Measurements from ENCODE around the gene NEDD4. TPM values are rescaled to one million over a fixed set of nuclear protein-coding genes. Genes with fewer than 3 reads are reported as not detected.

The NEDD4 gene
- polyA plus RNA-seq, 1 donor (not counting 4 experiments of a cell fraction or from before 2014, with no cell fraction given): 24.3 TPM

- Histone ChIP-seq H3K79me2 (ENCODE audit: control insufficient read depth, insufficient read depth, low read length) (peaks cover 32% of the 10 kb centered on the region), H3K9ac (ENCODE audit: control insufficient read depth, extremely low read depth, insufficient read depth, low read length) (no peak overlapping the region), H3K27ac (ENCODE audit: control insufficient read depth, insufficient read depth, low read length) (no peak overlapping the region)
Measured at GRCh38 chr15:55965091-55965490, 28.3 kb downstream of the NEDD4 start.

GRCh38 chr15:55960946-55961345 is 32.5 kb downstream of the NEDD4 start:
- no peak for TF ChIP-seq EZH2 (IDR thresholded peaks at IDR 0.05; ENCODE audit: low read length)
- Histone ChIP-seq H3K9me3 (ENCODE audit: control insufficient read depth, low read depth, low read length) (no peaks in the 10 kb centered on the region), H3K4me3 (ENCODE audit: control insufficient read depth in 2 of 3, extremely low read depth in 1 of 3, insufficient read depth in 2 of 3, low read depth in 1 of 3, low read length in 3 of 3) (no peak overlapping the region), H3K9ac (ENCODE audit: control insufficient read depth, extremely low read depth, insufficient read depth, low read length) (no peak overlapping the region), H3K4me2 (ENCODE audit: control insufficient read depth, extremely low read depth, insufficient read depth, low read depth, low read length) (no peak overlapping the region), H3K4me1 (ENCODE audit: control insufficient read depth, extremely low read depth, insufficient read depth, low read length) (peaks cover 4% of the 10 kb centered on the region), H4K20me1 (ENCODE audit: control insufficient read depth, extremely low read depth, insufficient read depth, low read length) (no peaks in the 10 kb centered on the region), H3K27ac (ENCODE audit: control insufficient read depth, insufficient read depth, low read length) (no peak overlapping the region), H3K36me3 (ENCODE audit: control insufficient read depth in 2 of 2, extremely low read depth in 1 of 2, insufficient read depth in 2 of 2, low read length in 2 of 2) (peaks cover 4 to 9% of the 10 kb centered on the region in 2 experiments), H3K9me1 (ENCODE audit: control insufficient read depth, extremely low read depth, insufficient read depth, low read length) (peaks cover 2% of the 10 kb centered on the region), H3K79me2 (ENCODE audit: control insufficient read depth, insufficient read depth, low read length) (peaks cover 6% of the 10 kb centered on the region), H3K27me3 (ENCODE audit: control insufficient read depth, extremely low read depth, insufficient read depth, low read length) (no peaks in the 10 kb centered on the region), H2AFZ (ENCODE audit: control insufficient read depth, low read length) (no peak overlapping the region)
- DNase-seq (ENCODE audit: low read depth, low spot score) (no peak), FAIRE-seq (no peak)
- dilution Hi-C loops (cut with MboI; ENCODE audit: extremely low pct_ligation_motif_present, low sequenced_read_pairs): no loop called here

More at GRCh38 chr15:55965091-55965490, 28.3 kb downstream of the NEDD4 start:
- no peak for FAIRE-seq
- Histone ChIP-seq H3K9me3 (ENCODE audit: control insufficient read depth, low read depth, low read length) (no peaks in the 10 kb centered on the region), H2AFZ (ENCODE audit: control insufficient read depth, low read length) (no peak overlapping the region), H3K4me2 (ENCODE audit: control insufficient read depth, extremely low read depth, insufficient read depth, low read depth, low read length) (no peak overlapping the region), H3K4me3 (ENCODE audit: control insufficient read depth in 2 of 3, extremely low read depth in 1 of 3, insufficient read depth in 2 of 3, low read depth in 1 of 3, low read length in 3 of 3) (no peak overlapping the region), H3K4me1 (ENCODE audit: control insufficient read depth, extremely low read depth, insufficient read depth, low read length) (peaks cover 10% of the 10 kb centered on the region), H4K20me1 (ENCODE audit: control insufficient read depth, extremely low read depth, insufficient read depth, low read length) (no peaks in the 10 kb centered on the region), H3K27me3 (ENCODE audit: control insufficient read depth, extremely low read depth, insufficient read depth, low read length) (no peaks in the 10 kb centered on the region), H3K9me1 (ENCODE audit: control insufficient read depth, extremely low read depth, insufficient read depth, low read length) (peaks cover 2% of the 10 kb centered on the region), H3K36me3 (ENCODE audit: control insufficient read depth in 2 of 2, extremely low read depth in 1 of 2, insufficient read depth in 2 of 2, low read length in 2 of 2) (peaks cover 2 to 9% of the 10 kb centered on the region in 2 experiments)
- dilution Hi-C loops (cut with MboI; ENCODE audit: extremely low pct_ligation_motif_present, low sequenced_read_pairs): no loop called here
- DNase-seq (ENCODE audit: low read depth, low spot score): no peak
- TF ChIP-seq EZH2 (IDR thresholded peaks at IDR 0.05; ENCODE audit: low read length) (no peak), CTCF (optimal IDR thresholded peaks at IDR 0.05 in 1 of 3, IDR thresholded peaks at IDR 0.05 in 1 of 3, conservative IDR thresholded peaks at IDR 0.05 in 1 of 3; ENCODE audit: extremely low read depth in 1 of 3, insufficient read depth in 2 of 3, low read length in 3 of 3) (no peak)

All from keratinocyte (primary cell).